Cerebellar cortex (tissue), 1 donor: ENCODE data around the gene TIMM17B.

Experiments used
- DNase-seq: peaks from one replicate; pipeline ENCODE4 v3.0.0-alpha.2; 2015; ENCODE audit warnings: low spot score

Gene TIMM17B

GRCh38 chrX:48897625-48898306 is at the start of gene TIMM17B, which contains the start of gene PQBP1:
TIMM17B (minus strand) TSS chrX:48897768; CDS start chrX:48897749, 19 bp downstream.
PQBP1 (plus strand) TSS chrX:48897930; CDS start chrX:48898510, 580 bp downstream.
- DNase-seq, result peak; percentile 96

- DNase-seq, result peak; percentile 73
Measured at GRCh38 chrX:48945517-48946348, 48.2 kb upstream of the TIMM17B start.

- no peak for DNase-seq
Measured at GRCh38 chrX:48942895-48943294, 45.3 kb upstream of the TIMM17B start.

GRCh38 chrX:48940404-48940955 is 42.9 kb upstream of the TIMM17B start:
- no peak for DNase-seq

GRCh38 chrX:48939524-48940228 is 42.1 kb upstream of the TIMM17B start:
- DNase-seq, result no peak

- DNase-seq, result no peak
Measured at GRCh38 chrX:48938721-48939425, 41.3 kb upstream of the TIMM17B start.

- DNase-seq, result no peak
Measured at GRCh38 chrX:48937054-48937907, 39.7 kb upstream of the TIMM17B start.

GRCh38 chrX:48936429-48937053 is 39.0 kb upstream of the TIMM17B start:
- no peak for DNase-seq

GRCh38 chrX:48935301-48935670 is 37.7 kb upstream of the TIMM17B start:
- no peak for DNase-seq

GRCh38 chrX:48934581-48935300 is 37.2 kb upstream of the TIMM17B start:
- no peak for DNase-seq

- DNase-seq, result no peak
Measured at GRCh38 chrX:48933757-48934156, 36.2 kb upstream of the TIMM17B start.

GRCh38 chrX:48927736-48928382 is 30.3 kb upstream of the TIMM17B start:
- DNase-seq, result no peak

GRCh38 chrX:48927123-48927522 is 29.6 kb upstream of the TIMM17B start:
- DNase-seq, result no peak

- DNase-seq, result no peak
Measured at GRCh38 chrX:48924270-48924669, 26.7 kb upstream of the TIMM17B start.

- no peak for DNase-seq
Measured at GRCh38 chrX:48923771-48924170, 26.2 kb upstream of the TIMM17B start.

GRCh38 chrX:48920718-48921104 is 23.1 kb upstream of the TIMM17B start:
- DNase-seq, result no peak

GRCh38 chrX:48919947-48920717 is 22.6 kb upstream of the TIMM17B start:
- peak; percentile 14 for DNase-seq

GRCh38 chrX:48919360-48919841 is 21.8 kb upstream of the TIMM17B start:
- DNase-seq, result no peak
